ENCODE measurements around the gene MED10. TPM values are rescaled to one million over a fixed set of nuclear protein-coding genes. Genes with fewer than 3 reads are reported as not detected.
"Not testable (repeated sequence)": the region's sequence is repeated elsewhere in the genome, so short reads cannot be mapped to it uniquely, and the experiment has no call there.

Gene MED10
- total RNA-seq, 2 experiments from 2014 or later: 50.5 to 56.7 TPM

DNA sequence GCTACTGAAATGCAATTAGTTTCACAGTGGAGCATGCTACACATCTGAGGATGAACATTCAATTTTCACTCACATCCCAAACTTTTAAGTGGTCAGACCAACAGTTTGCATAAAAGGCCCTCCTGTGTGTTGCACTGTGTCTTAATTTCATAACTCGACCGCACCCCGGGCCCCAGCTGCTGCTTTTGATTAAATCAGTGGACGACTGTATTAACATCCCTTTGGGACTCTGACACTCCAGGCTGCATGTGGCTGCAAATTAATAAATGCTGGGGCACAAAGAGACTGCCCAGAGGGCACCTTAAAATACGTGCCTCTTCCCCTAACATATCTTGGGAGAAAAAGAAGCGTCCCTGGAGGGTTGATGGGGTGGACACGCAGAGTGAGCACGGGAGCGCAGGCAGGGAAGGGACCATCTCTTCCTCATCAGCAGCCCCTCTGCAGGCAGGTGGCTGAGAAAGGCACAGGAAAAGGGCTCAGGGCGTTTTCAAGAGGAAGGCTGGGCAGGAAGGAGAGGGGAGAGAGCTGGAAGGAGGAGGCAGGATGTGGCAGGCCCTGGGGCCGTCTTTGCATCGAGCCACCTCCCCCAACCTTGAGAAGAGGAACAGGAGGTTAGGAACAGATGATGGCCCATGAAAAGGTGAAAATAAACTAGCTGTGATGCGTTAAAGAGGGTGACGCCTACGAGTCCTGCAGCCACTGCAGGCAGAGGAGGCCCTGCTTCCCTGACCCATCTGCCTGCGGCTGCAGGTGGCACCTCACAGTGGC lies 18.6 kb downstream of the MED10 start:
- POLR2A ChIA-PET: interaction anchor here (0.6 to 3.3 kb wide), 4 partner anchors 17 to 1484 kb away, joined by 3 to 29 read pairs (median 3); partner anchors contain the start of gene MED10
- Mint-ChIP-seq H3K27me3 (no peaks in the 10 kb centered on the region), H3K9me3 (no peaks in the 10 kb centered on the region), H3K4me1 (peaks cover 19% of the 10 kb centered on the region), H3K36me3 (peaks cover 18% of the 10 kb centered on the region), H3K27ac (peak overlapping the region; percentile 96), H3K4me3 (peak overlapping the region; percentile 78)
- peak; percentile 99 for ATAC-seq (ENCODE audit: low read depth)
- peak; percentile 53 for DNase-seq

DNA sequence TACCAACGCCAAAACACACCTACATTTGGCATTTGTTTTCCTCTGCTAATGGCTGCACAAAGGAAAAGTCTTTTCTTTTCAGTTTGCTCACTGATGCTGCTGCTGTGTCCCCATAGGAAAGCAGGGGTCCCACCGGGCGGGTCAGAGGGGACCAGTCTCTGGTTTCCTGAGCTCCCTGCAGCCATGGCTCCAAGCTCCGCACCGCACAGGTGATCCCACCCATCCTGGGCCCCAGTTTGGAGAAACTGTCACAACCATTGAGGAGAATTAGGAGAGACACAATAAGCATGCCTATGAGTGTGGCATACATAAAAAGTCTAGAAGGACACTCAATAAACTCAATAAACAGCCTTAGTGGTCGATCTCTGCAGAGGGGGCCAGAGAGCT lies 19.9 kb downstream of the MED10 start:
- ATAC-seq (ENCODE audit: low read depth) (no peak), DNase-seq (no peak)
- Mint-ChIP-seq H3K27ac (peak overlapping the region; percentile 45), H3K9me3 (no peaks in the 10 kb centered on the region), H3K27me3 (no peaks in the 10 kb centered on the region), H3K4me1 (peaks cover 21% of the 10 kb centered on the region), H3K36me3 (peaks cover 17% of the 10 kb centered on the region), H3K4me3 (no peak overlapping the region)
- POLR2A ChIA-PET: interaction anchor here (1.0 kb wide), 1 partner anchor 19 kb away, joined by 3 read pairs; no protein-coding TSS in a partner anchor

DNA sequence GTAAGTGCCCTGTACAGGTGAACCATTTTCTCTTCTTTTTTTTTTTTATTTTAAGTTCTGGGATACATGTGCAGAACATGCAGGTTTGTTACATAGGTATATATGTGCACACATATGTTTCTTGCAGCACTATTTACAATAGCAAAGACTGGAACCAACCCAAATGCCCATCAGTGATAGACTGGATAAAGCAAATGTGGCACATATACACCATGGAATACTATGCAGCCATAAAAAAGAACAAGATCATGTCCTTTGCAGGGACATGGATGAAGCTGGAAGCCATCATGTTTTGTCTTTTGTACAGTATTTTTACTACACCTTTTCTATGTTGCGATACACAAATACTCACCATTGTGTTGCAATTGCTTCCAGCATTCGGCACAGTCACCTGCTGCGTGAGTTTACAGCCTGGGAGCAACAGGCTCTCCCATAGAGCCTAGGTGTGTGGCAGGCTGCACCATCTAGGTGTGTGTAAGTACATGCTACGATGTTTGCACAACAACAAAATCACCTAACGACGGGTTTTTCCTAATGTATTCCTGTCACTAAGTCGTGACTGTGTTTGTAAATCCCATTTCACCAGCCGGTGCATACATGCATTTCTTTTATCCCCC lies 20.4 kb downstream of the MED10 start:
- H3K27ac Mint-ChIP-seq: peak overlapping the region; percentile 45
- H3K4me1 Mint-ChIP-seq: peaks cover 21% of the 10 kb centered on the region
- H3K9me3 Mint-ChIP-seq: not testable (repeated sequence)

DNA sequence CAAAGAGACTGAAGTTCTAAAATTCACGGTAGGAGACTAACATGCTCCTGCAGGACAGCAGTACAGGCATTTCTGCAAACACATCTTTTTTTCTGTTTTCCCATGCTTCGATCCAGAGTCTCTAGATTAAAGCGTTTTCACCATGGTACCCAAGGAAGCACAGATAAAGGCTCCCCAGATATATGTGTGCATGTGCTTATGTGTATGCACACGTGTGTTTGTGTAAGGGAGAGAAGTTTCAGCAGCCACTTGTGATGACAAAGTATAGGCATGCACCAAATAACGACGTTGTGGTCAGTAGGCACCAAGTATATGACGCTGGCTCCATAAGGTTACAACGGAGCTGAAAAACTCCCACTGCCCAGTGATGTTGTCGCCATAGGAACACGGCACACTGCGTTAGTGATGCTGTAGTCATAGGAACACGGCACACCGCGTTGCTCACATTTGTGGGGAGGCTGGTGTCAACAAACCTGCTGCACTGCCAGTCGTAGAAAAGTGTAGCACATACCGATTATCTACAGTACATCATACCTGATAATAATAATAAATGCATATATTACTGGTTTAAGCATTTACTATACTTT lies 21.7 kb downstream of the MED10 start:
- no peak for DNase-seq
- peaks cover 20% of the 10 kb centered on the region for H3K4me1 Mint-ChIP-seq
- POLR2A ChIA-PET: interaction anchor here (0.9 kb wide), 1 partner anchor 22 kb away, joined by 3 read pairs; no protein-coding TSS in a partner anchor
- ATAC-seq (ENCODE audit: low read depth): no peak
- no peak overlapping the region for H3K4me3 Mint-ChIP-seq
- H3K27ac Mint-ChIP-seq: no peak overlapping the region
- H3K36me3 Mint-ChIP-seq: peaks cover 7% of the 10 kb centered on the region
- H3K27me3 Mint-ChIP-seq: no peaks in the 10 kb centered on the region
- H3K9me3 Mint-ChIP-seq: no peaks in the 10 kb centered on the region

More for the DNA sequence above, 20.4 kb downstream of the MED10 start:
- H3K4me3 Mint-ChIP-seq; DNase-seq; H3K27me3 Mint-ChIP-seq; ATAC-seq (ENCODE audit: low read depth): not testable (repeated sequence)
- peaks cover 13% of the 10 kb centered on the region for H3K36me3 Mint-ChIP-seq
- POLR2A ChIA-PET: interaction anchor here (0.9 kb wide), 1 partner anchor 21 kb away, joined by 3 read pairs; no protein-coding TSS in a partner anchor

DNA sequence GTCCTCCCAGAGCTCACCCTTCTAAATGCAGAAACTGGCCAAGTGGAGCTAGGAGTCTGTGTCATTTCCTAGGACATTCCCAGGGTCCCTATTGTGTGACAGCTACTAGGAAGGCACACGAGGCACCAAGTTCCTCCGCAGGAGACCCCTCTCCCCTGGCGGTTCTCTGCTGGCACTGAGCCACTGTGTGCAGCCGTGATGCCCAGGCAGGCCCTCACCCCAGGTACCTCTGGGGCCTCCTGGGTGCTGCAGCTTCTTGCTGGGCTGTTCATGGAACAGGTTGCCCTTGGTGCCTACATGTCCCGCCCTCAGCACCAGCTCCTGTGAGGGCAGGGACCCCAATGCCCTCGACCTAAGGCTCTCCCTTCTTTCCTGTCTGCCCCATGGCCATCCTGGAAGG lies 23.1 kb downstream of the MED10 start:
- H3K9me3 Mint-ChIP-seq: no peaks in the 10 kb centered on the region
- ATAC-seq (ENCODE audit: low read depth) (no peak), DNase-seq (no peak)
- no peak overlapping the region for H3K4me3 Mint-ChIP-seq
- no peaks in the 10 kb centered on the region for H3K27me3 Mint-ChIP-seq
- H3K27ac Mint-ChIP-seq: no peak overlapping the region
- H3K36me3 Mint-ChIP-seq: peaks cover 9% of the 10 kb centered on the region
- POLR2A ChIA-PET: interaction anchor here (1.4 kb wide), 1 partner anchor 24 kb away, joined by 3 read pairs; the partner anchor contains the start of gene MED10
- peaks cover 14% of the 10 kb centered on the region for H3K4me1 Mint-ChIP-seq

DNA sequence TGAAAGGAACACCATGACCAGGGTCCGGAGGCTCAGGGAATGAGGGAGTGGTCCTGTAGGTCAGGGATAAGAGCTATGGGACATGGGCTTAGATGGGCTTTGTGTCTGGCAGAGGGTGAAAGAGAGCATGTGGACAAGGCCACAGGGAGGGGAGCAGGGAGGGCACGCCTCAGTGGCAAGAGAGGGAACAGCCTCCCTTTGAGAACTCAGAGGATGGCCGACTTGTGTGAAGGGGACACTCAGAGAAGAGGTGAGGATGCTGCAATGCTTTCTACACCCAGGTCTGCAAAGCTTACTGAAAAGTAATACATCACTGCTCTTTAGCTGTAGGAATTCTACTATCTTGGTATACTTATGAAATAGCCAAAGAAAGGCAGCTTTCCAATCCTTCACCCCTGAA lies 23.5 kb downstream of the MED10 start:
- no peak for DNase-seq
- Mint-ChIP-seq H3K4me1 (peaks cover 9% of the 10 kb centered on the region), H3K4me3 (no peak overlapping the region), H3K9me3 (no peaks in the 10 kb centered on the region), H3K27me3 (no peaks in the 10 kb centered on the region), H3K36me3 (peaks cover 5% of the 10 kb centered on the region), H3K27ac (no peak overlapping the region)
- ATAC-seq (ENCODE audit: low read depth): no peak
- POLR2A ChIA-PET: interaction anchor here (1.4 kb wide), 1 partner anchor 24 kb away, joined by 3 read pairs; the partner anchor contains the start of gene MED10

DNA sequence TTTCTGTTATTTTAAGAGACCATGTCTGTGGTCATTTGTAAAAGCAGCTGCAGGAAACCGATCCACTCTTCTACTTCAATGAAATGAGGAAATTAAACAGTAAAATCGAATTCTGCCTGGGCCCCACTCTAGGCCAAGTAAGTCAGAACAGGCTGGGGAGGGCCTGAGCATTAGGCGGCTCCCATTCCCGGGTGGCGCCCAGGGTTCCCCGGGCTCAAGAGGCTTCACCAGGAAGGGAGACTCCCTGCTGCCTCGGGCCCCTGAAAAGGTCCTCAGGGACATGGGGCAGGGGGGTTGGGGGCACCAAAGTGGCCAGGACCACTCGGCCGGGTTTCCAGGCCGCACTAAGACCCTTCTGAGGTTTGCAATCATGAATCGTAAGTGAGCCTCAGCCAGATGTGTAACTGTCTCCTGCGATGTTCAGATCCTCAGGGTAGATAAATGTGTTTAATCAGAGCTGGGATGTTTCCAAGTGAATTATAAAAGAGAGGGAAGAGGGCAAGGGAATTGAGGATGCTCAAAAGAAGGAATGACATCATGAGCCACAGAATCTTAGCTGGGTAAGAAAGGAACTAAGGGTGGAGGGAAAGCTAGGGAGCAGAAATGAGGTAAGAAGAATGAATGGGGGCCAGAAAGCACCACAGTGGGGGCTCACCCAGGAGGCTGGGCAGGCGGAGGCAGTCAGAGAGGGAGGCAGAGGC lies 24.6 kb downstream of the MED10 start:
- no peak for ATAC-seq (ENCODE audit: low read depth)
- POLR2A ChIA-PET: interaction anchor here (1.4 kb wide), 1 partner anchor 25 kb away, joined by 3 read pairs; the partner anchor contains the start of gene MED10
- Mint-ChIP-seq H3K27ac (peak overlapping the region; percentile 1), H3K36me3 (peaks cover 4% of the 10 kb centered on the region), H3K4me3 (no peak overlapping the region), H3K9me3 (no peaks in the 10 kb centered on the region), H3K27me3 (no peaks in the 10 kb centered on the region), H3K4me1 (peaks cover 4% of the 10 kb centered on the region)
- no peak for DNase-seq

DNA sequence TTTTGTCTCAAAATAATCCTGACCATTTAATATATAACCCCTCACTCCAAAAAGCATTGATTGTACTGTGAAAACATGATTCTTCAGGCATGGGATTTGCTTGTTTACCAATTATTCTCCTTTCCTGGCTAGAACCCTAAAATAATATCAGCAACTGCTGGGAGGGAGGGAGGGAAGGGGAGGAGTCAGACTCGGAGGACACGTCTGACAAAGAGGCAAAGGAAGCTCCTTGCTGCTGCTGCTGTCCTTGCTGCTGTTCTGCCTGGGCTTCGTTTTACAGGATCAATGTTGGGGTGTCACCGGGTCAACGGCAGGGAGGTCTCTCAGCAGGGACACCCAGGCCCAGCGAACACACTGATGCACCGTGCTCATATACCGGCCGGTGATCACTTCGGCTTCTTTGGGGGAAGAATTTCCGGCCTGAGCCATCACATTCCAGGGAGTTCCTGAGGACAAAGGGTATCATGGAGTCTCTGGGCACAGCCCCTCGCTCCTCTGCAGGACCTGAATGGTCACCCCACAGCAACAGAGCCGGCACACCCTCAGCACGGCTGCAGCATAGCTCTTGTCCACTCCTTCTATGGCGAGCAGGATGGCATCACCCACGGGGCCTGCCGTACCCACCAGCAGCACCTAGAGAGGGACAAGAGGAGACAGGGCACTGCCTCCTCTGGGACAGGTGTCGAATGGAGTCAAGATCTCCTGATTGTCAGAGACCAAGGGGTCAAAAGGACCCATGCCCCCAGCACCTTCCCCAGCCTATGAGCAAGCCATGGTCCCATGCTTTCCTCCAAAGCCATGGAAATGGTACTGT lies 27.9 kb downstream of the MED10 start:
- peaks cover 2% of the 10 kb centered on the region for H3K36me3 Mint-ChIP-seq
- no peaks in the 10 kb centered on the region for H3K27me3 Mint-ChIP-seq
- H3K27ac Mint-ChIP-seq: no peak overlapping the region
- no peak overlapping the region for H3K4me3 Mint-ChIP-seq
- no peak for DNase-seq
- no peak for ATAC-seq (ENCODE audit: low read depth)
- peaks cover 4% of the 10 kb centered on the region for H3K4me1 Mint-ChIP-seq
- POLR2A ChIA-PET: no interaction called here
- no peaks in the 10 kb centered on the region for H3K9me3 Mint-ChIP-seq

DNA sequence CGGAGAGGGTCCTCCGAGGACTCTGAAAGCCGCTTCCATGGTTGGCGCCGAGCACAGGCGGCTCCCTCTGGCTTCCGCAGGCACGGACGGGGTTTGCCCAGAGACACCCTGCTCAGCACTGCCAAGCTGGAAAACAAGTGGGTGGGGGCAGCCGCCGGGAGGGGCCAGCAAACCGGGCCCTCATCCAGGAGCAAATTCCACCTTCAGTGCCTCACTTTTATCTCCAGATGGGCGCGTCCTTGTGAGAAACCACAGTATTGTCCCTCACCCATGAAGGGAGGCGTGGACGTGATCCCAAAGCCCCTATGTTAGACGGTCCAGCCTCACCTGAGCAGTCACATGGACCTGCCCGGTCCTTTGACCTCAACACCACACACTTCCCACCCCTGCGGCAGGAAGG lies 29.0 kb downstream of the MED10 start:
- no peaks in the 10 kb centered on the region for H3K27me3 Mint-ChIP-seq
- DNase-seq: no peak
- no peak for ATAC-seq (ENCODE audit: low read depth)
- no peak overlapping the region for H3K27ac Mint-ChIP-seq
- POLR2A ChIA-PET: no interaction called here
- no peaks in the 10 kb centered on the region for H3K9me3 Mint-ChIP-seq
- H3K4me1 Mint-ChIP-seq: peaks cover 4% of the 10 kb centered on the region
- H3K36me3 Mint-ChIP-seq: peaks cover 2% of the 10 kb centered on the region
- no peak overlapping the region for H3K4me3 Mint-ChIP-seq

DNA sequence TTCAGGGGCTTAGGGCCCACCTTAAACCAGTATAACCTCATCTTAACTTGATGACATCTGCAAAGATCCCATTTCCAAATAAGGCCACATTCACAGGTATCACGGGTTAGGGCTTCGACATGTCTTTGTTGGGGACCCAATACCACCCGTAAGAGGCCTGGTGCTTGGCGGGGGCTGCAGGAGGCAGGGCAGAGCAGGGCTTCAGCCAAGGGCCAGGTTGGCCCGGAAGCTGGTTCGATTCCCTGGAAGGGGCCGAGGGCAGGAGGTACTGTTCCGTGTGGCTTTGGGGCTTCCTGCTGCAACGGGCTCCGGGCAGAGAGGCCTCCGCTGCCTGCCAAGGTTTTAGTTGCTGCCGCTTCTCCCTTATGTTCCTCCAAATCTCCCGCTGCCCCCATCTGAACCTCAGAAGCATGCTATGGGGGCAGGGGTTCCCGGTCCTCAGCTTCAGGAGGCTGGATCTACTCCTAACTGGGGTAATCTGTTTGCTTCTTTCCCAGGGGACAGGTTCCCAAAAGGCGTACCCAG lies 29.8 kb downstream of the MED10 start:
- no peak overlapping the region for H3K27ac Mint-ChIP-seq
- H3K4me3 Mint-ChIP-seq: no peak overlapping the region
- H3K36me3 Mint-ChIP-seq: peaks cover 2% of the 10 kb centered on the region
- peaks cover 3% of the 10 kb centered on the region for H3K4me1 Mint-ChIP-seq
- no peaks in the 10 kb centered on the region for H3K27me3 Mint-ChIP-seq
- ATAC-seq (ENCODE audit: low read depth): no peak
- no peak for DNase-seq
- POLR2A ChIA-PET: no interaction called here
- H3K9me3 Mint-ChIP-seq: no peaks in the 10 kb centered on the region

DNA sequence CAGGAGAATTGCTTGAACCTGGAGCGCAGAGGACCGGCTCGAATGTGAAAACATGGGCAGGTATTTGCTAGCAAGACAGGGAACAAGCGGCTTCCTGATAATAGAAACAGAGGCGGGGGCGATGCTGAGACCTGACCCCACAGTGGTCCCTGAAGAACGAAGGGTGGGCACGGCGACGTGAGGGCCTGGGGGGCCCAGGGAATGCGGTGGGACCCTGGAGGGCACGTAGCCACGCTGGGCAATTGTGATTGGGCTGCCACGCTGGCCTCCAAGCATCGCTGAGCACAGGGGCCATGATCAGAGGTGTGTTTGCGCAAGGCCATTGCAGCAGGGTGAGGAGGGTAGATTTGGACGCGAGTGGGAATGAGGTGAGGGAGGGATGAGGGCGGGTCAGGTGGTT lies 30.7 kb downstream of the MED10 start:
- peaks cover 3% of the 10 kb centered on the region for H3K4me1 Mint-ChIP-seq
- POLR2A ChIA-PET: no interaction called here
- no peak overlapping the region for H3K4me3 Mint-ChIP-seq
- H3K36me3 Mint-ChIP-seq: peaks cover 2% of the 10 kb centered on the region
- H3K27ac Mint-ChIP-seq: no peak overlapping the region
- no peaks in the 10 kb centered on the region for H3K9me3 Mint-ChIP-seq
- ATAC-seq (ENCODE audit: low read depth) (no peak), DNase-seq (no peak)
- H3K27me3 Mint-ChIP-seq: no peaks in the 10 kb centered on the region

DNA sequence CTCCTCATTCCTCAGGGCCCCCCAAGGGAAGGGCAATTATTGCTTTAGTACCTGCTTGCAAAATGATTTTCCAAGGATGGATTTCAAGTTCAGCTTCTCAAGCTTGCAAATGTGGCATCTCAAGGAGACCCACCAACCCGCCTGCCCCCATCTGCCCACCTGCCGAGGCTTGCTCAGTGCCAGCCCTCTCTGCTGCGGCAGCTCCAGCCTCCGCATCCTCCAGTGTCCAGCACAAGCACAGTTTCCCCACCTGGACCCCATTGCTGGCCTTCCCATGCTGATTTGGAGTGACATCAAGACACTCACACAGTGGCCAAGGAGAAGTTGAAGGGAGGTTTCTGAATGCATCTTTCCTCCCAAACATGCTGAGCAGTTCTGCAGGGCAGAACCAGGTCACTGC lies 31.2 kb downstream of the MED10 start:
- Mint-ChIP-seq H3K9me3 (no peaks in the 10 kb centered on the region), H3K4me1 (peaks cover 3% of the 10 kb centered on the region), H3K27me3 (no peaks in the 10 kb centered on the region), H3K4me3 (no peak overlapping the region), H3K36me3 (peaks cover 2% of the 10 kb centered on the region), H3K27ac (no peak overlapping the region)
- ATAC-seq (ENCODE audit: low read depth) (no peak), DNase-seq (no peak)
- POLR2A ChIA-PET: no interaction called here

Measured in activated naive CD8-positive, alpha-beta T cell treated with anti-CD3 and anti-CD28 coated beads, Interleukin-2, amount 10 ng/mL, durations not matched to agents 7 days and 5 days (primary cell).